Fibroblast of pulmonary artery (primary cell): ENCODE measurements around the gene CNTNAP2.

Experiments
- DNase-seq: peaks from one replicate; pipeline ENCODE4 v3.0.0-alpha.2; 2010; ENCODE audit warnings: low read depth
- H3K4me3 ChIP-seq: replicated peaks from 2 replicates; pipeline ENCODE4 v1.5.1; 2011; ENCODE audit warnings: low read depth, mild to moderate bottlenecking, control low read depth, low read length, moderate library complexity
- TF ChIP-seq, protein P1 (sequence below): IDR thresholded peaks from 2 replicates; pipeline ENCODE4 v1.5.1; 2011; ENCODE audit warnings: mild to moderate bottlenecking, control low read depth, low read length, inconsistent platforms; ENCODE audit errors: missing control alignments

The CNTNAP2 gene

DNA sequence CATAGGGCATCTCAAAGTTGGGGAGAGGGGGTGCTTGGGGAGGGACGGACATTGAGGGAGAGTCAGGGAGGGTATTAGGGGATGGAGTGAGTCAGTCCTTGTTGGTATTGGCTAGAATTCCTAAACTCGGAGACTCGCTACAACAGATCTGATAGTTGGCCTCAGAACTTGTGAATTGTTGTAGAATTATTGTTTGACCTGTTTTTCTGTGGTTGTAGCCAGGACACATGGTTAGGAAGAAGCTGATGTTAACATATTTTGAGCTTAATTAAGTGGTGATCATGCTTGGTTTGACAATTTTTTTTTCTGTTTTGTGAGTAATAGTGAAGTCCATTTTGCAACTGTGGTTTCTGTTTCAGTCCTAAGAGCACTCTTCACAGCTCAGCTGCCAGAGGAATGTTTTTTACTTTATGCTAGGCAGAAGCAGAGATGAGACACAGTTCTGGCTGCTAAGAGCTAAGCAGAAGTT lies 1283.7 kb downstream of the CNTNAP2 start:
- TF ChIP-seq, protein P1, sequence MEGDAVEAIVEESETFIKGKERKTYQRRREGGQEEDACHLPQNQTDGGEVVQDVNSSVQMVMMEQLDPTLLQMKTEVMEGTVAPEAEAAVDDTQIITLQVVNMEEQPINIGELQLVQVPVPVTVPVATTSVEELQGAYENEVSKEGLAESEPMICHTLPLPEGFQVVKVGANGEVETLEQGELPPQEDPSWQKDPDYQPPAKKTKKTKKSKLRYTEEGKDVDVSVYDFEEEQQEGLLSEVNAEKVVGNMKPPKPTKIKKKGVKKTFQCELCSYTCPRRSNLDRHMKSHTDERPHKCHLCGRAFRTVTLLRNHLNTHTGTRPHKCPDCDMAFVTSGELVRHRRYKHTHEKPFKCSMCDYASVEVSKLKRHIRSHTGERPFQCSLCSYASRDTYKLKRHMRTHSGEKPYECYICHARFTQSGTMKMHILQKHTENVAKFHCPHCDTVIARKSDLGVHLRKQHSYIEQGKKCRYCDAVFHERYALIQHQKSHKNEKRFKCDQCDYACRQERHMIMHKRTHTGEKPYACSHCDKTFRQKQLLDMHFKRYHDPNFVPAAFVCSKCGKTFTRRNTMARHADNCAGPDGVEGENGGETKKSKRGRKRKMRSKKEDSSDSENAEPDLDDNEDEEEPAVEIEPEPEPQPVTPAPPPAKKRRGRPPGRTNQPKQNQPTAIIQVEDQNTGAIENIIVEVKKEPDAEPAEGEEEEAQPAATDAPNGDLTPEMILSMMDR = no peak
- H3K4me3 ChIP-seq = no peak overlapping the region
- peak; percentile 60 for DNase-seq

DNA sequence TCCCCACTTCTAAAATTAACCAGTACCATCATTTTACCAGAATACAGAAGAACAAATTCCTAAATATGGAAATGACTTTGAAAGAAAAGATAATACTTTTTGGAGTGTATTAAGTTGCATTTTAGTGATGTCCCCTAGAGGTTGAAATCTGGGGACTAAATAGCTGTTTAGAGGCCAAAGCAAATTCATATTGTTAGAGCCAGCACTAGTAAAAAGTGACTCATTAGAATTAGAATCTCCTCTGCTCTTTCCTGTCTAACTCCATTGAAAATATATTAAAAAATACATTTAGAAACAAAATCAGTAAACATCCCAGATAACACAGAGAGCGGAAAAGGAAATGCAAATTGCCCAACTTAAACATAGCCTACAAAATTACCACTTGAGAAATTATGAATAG lies 1284.3 kb downstream of the CNTNAP2 start:
- no peak for DNase-seq

DNA sequence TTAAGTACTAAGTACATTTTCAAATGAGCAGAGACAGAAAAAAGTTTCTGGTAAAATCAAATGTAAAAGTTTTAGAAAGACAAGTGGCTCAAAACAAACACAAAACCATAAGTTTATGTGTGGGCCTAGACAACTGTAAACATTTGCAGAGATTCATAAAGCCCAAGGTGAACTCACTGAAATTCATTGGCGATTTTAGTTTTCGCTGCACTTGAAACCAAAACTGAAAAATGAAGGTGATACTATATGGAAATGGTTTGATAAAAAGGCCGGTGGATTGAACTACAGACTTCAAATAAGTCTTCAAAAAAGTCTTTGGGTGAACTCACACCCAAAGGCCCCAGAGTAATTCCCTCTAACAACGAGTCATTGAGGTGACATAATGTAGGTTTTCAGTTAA lies 1289.0 kb downstream of the CNTNAP2 start:
- H3K4me3 ChIP-seq = no peak overlapping the region
- DNase-seq = no peak
- TF ChIP-seq, protein P1 = no peak

More for the DNA sequence above, 1284.3 kb downstream of the CNTNAP2 start:
- TF ChIP-seq, protein P1 = no peak
- H3K4me3 ChIP-seq = no peak overlapping the region

DNA sequence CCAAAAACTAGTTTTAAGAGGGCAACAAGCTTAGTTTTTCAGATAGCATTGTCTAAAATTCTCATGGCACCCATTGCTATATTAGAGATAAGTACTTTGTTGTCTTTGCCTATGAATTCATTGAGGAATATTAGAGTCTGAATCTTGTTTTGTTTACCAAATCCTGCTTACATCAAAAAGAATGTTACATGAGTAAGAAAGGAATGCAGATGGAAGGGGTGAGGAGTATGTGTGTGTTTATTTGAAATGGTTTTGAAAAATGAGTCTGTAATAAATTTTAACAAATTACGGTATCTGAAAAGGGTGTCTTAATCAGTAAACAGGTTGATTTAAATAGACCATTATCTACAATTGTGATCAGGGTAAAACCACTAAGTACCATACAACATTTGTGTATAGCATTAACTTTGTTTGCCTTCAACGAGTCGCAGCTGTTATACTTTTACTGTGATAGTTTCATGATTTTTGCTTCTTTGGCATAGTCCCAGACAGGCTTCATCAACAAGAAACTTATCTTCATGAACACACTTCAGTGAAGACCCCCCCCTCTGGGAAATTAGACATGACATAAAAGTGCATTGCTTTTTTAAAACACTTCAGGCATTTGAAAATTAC lies 1290.0 kb downstream of the CNTNAP2 start:
- H3K4me3 ChIP-seq = no peak overlapping the region
- TF ChIP-seq, protein P1 = no peak
- peak; percentile 58 for DNase-seq

DNA sequence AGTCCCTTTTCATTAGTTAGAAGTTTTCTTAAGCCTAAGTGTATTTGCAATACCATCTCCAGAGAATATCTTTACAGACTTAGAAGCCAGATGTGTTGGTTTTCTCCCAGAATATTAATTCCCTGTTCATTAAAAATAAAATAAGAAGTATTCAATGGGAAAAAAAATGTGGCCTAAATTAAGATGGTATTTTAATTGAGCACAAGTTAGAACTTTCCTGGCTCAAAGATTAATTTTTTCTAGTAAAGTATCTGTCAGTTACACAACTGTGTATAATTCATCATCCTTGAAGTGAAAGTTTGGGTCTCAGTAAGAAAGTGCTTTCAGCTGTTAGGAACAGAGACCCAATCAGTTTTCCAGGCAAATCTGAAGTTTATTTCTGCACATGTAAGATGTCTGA lies 1294.5 kb downstream of the CNTNAP2 start:
- TF ChIP-seq, protein P1 = no peak
- no peak for DNase-seq
- H3K4me3 ChIP-seq = no peak overlapping the region

DNA sequence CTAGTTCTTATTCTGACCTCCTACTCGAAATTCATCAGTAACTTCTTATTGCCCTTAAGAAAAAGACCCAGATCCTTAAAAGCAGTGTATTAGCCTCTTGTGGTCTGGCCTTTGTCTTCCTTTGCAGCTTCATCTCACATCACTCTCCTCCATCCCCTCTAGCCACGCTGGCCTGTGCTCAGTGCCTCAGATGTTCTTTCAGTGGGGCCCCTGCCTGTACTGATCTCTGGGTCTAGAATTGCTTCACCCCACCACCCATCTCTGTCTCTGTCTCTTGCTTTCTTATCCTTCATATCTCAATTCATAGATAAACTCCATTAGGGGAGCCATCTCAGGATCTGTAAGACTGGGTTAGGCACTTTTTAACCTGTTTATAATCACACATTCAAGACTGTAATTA lies 1295.5 kb downstream of the CNTNAP2 start:
- no peak for DNase-seq
- TF ChIP-seq, protein P1 = no peak
- no peak overlapping the region for H3K4me3 ChIP-seq

DNA sequence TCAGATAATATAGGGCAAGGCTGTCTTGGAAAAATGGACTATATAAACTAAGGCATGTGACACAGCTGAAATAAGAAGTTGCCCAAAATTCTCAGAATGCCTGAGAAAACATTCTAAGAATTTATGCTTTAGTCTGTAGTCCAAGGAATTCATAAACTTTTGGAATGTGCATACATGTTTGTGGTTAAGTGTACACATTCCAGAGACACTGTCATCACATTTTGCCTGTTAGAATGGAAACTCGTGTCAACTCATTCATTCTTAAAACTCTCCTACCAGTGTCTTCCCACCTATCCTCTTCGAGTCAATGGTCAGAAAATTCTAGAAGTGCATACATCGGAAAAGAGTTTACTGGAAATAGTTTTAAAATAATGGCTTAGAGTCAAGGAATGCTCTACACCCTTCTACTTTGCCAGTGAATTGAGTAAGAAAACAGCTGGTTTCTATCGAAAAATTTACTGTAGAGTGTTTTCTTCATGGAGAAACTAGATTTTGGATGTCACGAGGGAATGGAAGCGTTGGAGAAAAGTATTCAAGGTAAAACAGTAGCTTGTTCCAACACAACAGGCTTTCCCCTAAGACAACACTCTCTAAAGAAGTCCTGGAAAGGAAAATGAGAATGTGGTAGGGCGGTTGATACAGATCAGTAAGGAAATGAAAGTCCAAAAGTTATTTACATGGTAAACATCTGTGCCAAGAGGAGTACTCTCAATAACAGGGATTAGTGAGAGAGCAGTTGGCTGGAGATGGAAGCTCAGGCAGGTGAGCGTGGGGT lies 1296.4 kb downstream of the CNTNAP2 start:
- peak overlapping the region; percentile 27 for H3K4me3 ChIP-seq
- TF ChIP-seq, protein P1 = no peak
- DNase-seq = peak; percentile 94
